ENCODE results near the gene HMGXB4.

HMGXB4 gene

GRCh38 chr22:35264986-35265385, 7.7 kb downstream of the HMGXB4 start:
- no peak for DNase-seq

DNA sequence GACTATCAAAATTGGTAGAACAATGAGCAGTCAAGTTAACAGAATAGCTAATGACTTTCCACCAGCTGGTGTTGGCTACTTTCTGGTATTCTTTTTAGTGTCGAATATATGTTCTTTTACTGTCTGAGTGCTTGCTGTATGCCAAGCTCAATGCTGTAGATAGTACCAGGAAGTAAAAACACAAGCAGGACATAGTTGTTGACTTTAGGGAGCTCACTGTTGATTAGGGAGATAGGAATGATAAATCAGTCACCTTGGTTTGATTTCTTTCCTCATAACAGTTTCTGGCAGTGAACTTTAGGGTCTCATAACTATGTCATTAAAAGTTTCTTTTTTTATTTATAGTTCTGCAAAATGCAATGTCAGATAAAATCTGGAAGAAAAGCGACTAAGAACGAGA, 9.0 kb downstream of the HMGXB4 start:
- no peak for DNase-seq

DNA sequence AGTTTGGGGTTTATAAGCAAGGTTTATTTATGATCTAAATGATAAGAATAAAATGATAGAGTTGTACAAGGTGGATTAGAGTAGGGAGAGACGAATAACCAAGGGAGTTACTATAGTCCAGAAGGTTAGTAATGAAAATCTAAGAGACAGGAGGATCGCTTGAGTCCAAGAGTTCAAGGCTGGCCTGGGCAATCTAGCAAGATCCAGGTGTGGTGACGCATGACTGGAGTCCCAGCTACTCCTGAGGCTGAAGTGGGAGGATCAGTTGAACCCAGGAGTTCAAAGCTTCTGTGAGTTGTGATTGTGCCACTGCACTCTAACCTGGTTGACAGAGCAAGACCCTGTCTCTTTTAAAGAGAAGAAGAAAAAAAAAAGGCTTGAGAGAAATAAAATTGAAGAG, 12.3 kb downstream of the HMGXB4 start:
- no peak for DNase-seq

- no peak for DNase-seq
Observed at GRCh38 chr22:35274154-35274871, 17.0 kb downstream of the HMGXB4 start.

- DNase-seq, result no peak
Observed at GRCh38 chr22:35275580-35275979, 18.3 kb downstream of the HMGXB4 start.

DNA sequence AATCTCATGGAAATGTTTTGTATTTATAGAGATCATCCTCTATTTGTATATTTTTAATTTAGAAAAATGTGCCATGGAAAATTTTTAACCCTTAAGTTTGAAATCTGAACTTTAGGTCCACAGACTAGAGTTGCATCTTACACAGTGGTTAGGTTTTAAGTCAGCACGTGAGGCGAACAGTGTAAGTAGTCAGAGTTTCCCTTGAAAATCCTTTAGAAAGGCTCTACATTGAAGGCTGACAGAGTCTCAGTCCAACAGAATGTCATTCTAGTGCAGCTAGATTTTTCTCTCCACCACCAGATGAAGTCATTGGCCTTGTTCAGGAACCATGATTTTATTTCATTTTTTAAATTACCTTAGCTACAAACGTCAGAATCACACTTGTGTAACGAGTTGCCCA, 18.7 kb downstream of the HMGXB4 start:
- DNase-seq, result no peak

GRCh38 chr22:35288116-35288515, 30.8 kb downstream of the HMGXB4 start:
- DNase-seq, result no peak

GRCh38 chr22:35292786-35293185, 35.5 kb downstream of the HMGXB4 start:
- DNase-seq, result no peak

- DNase-seq, result no peak
Observed at GRCh38 chr22:35296051-35296450, 38.8 kb downstream of the HMGXB4 start.

- peak; percentile 71 for DNase-seq
Observed at GRCh38 chr22:35299217-35299672, 42.0 kb downstream of the HMGXB4 start.

DNA sequence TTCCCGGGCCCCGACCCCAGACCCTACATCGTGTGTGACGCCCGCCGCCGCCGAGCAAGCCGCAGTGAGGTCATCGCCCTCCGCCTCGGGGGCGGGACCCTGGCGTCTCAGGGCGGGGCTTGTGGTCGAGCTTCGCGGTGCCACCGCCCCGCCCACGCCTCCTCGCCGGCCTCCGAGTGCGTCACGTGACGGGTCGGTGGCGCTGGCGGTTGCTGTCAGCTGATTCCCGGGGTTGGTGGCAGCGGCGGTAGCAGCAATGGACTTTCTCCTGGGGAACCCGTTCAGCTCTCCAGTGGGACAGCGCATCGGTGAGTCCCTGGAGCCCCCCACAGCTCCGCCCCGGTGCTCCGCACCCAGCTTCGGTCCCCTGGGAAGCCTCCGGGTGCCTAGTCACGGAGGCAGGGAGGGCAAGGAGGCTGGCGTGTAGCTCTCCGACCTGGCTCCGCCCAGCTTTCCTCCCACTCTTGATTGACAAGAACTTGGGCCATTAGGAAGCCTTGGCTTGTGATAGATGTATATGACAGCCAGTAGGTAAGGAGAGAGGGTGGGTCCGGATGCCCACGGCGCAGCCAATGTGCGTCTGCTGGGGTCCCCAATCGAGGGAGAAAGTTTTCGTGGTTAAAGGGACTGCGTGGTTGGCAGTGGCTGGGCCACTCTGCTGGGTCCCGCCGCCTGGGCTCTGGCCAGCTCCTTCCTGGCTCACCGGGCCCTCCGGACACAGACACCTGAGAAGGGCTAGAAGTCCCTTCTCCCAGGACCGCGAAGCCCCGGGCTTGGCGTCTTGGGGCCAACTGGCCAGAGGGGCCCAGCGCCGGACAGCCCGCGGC, 42.6 kb downstream of the HMGXB4 start, which contains the start of gene TOM1:
TSS of gene TOM1 (plus strand) at position 222 of the 827 bp plus-strand sequence. CDS start at position 257, 35 bp downstream.
- peak; percentile 99 for DNase-seq

DNA sequence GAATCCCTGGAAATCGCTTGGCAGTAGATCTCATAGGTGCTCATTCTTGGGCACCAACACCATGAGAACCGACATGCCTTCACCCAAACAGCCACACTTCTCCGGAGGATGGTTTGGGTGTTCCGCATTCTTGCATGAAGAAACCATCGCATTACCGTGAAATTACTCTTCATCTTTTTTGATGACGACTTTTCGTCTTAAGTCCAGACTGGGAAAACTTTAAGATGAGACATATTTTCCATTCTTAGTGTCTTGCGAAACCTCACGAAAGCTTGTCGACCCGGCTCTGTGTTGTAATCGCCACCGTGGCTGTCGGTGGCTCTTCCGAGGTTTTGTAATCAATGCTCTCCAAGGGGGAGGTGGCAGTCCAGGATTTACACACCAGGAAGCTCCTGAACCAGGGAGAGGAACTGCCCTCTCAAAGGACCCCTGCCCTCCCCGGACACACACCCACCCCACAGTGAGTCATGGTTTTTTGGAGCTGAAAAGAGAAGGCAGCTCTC, 44.1 kb downstream of the HMGXB4 start:
- DNase-seq, result peak; percentile 25

GRCh38 chr22:35303029-35303624, 45.8 kb downstream of the HMGXB4 start:
- no peak for DNase-seq

DNA sequence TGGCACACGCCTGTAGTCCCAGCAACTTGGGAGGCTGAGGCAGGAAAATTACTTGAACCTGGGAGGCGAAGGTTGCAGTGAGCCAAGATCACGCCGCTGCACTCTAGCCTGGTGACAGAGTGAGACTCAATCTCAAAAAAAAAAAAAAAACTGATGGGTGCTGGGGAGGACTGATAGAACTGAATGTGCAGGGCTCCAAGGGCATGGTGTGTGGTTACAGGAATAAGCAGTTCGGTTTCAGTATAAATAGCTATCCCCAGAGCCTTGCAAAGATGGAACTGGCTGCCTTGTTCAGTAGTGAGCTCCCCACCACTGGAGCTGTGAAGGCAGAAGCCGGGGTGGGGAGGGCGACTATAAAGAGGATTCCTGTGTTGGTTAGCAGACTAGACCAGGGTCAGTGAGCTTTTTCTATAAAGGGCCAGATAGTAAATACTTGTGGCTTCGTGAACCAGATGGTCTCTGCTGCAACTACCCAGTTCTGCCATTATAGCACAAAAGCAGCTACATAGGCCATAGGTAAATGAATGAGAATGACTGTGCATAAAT, 48.3 kb downstream of the HMGXB4 start:
- DNase-seq, result no peak

GRCh38 chr22:35306350-35306967, 49.2 kb downstream of the HMGXB4 start:
- peak; percentile 46 for DNase-seq

DNA sequence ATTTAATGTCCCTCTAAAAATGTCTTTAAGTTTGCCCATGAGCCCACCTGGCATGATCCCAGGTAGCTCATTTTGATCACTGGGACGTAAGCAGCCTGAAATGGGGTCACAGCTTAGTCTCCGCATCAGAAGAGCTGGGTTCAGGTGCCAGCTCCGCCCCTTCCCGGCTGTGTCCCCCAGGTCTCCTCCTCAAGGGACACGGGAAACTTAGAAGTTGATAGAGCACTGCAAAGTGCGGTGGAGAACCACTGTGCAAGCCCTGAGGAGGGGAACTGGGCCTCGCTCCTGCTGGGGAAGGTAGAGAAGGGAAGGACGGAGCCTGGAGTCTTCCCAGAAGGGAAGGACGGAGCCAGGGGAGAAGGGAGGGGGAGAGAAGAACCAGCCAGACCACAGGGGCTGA, 50.1 kb downstream of the HMGXB4 start:
- no peak for DNase-seq

GRCh38 chr22:35307892-35308291, 50.6 kb downstream of the HMGXB4 start:
- no peak for DNase-seq

- DNase-seq, result peak; percentile 23
Observed at GRCh38 chr22:35308480-35309021, 51.3 kb downstream of the HMGXB4 start.

GRCh38 chr22:35310556-35311550, 53.6 kb downstream of the HMGXB4 start:
- no peak for DNase-seq

GRCh38 chr22:35311551-35311999, 54.3 kb downstream of the HMGXB4 start:
- DNase-seq, result no peak
